DOHH2 (cell line): Measurements from ENCODE around the gene RNF180.

Experiments
- H3F3A ChIP-seq: fragments of 200-600 bp; sonication (generic), shearing (Covaris generic); 2 replicates; pipeline ENCODE4 v1.6.0; 2016; ENCODE audit warnings: antibody characterized with exemption, mild to moderate bottlenecking; ENCODE audit not compliant: control insufficient read depth, insufficient read depth
- H3K27ac ChIP-seq: fragments of 200-600 bp; sonication (generic); 2 replicates; pipeline ENCODE4 v1.5.1; 2014; ENCODE audit warnings: low read depth, mild to moderate bottlenecking, low read length, moderate library complexity
- H3K27me3 ChIP-seq: fragments of 200-600 bp; sonication (generic); 2 replicates; pipeline ENCODE4 v1.6.1; 2014; ENCODE audit warnings: mild to moderate bottlenecking, low read length, mixed read lengths; ENCODE audit not compliant: control insufficient read depth
- H3K36me3 ChIP-seq: fragments of 200-600 bp; sonication (generic); 2 replicates; pipeline ENCODE4 v1.6.1; 2014; ENCODE audit warnings: mild to moderate bottlenecking, low read length, moderate library complexity, mixed read lengths; ENCODE audit not compliant: control insufficient read depth
- H3K4me1 ChIP-seq: fragments of 200-600 bp; sonication (generic); 2 replicates; pipeline ENCODE4 v1.6.1; 2014; ENCODE audit warnings: mild to moderate bottlenecking, low read length, mixed read lengths; ENCODE audit not compliant: control insufficient read depth
- H3K4me2 ChIP-seq: fragments of 200-600 bp; sonication (generic); 2 replicates; pipeline ENCODE4 v1.6.0; 2014; ENCODE audit warnings: mild to moderate bottlenecking, low read length, moderate library complexity
- H3K4me3 ChIP-seq: fragments of 200-600 bp; sonication (generic); 2 replicates; pipeline ENCODE4 v1.5.1; 2014; ENCODE audit warnings: mild to moderate bottlenecking, low read length, mixed read lengths
- H3K79me2 ChIP-seq: fragments of 200-600 bp; sonication (generic); 2 replicates; pipeline ENCODE4 v1.6.1; 2014; ENCODE audit warnings: mild to moderate bottlenecking, low read length, mixed read lengths; ENCODE audit not compliant: control insufficient read depth
- H3K9me2 ChIP-seq: fragments of 200-600 bp; sonication (generic); replicated peaks from 2 replicates; pipeline ENCODE4 v1.6.1; 2014; ENCODE audit warnings: mild to moderate bottlenecking, low read length, mixed read lengths; ENCODE audit not compliant: control insufficient read depth
- H3K9me3 ChIP-seq: fragments of 200-600 bp; sonication (generic); 2 replicates; pipeline ENCODE4 v1.6.1; 2014; ENCODE audit warnings: antibody characterized with exemption, low read length, mixed read lengths; ENCODE audit not compliant: control insufficient read depth, insufficient read depth
- H4K20me1 ChIP-seq: fragments of 200-600 bp; sonication (generic); 2 replicates; pipeline ENCODE4 v1.6.0; 2014; ENCODE audit warnings: low read depth, mild to moderate bottlenecking, antibody characterized with exemption, low read length, moderate library complexity; ENCODE audit not compliant: control insufficient read depth, insufficient read depth
- CTCF ChIP-seq: fragments of 200-600 bp; sonication (generic); IDR thresholded peaks from one replicate; pipeline ENCODE4 v1.5.1; 2014; ENCODE audit warnings: antibody characterized with exemption, mild to moderate bottlenecking, low read depth, low read length; ENCODE audit not compliant: poor library complexity, severe bottlenecking
- EZH2phosphoT487 ChIP-seq: fragments of 200-600 bp; sonication (generic); IDR thresholded peaks from 2 replicates; pipeline ENCODE4 v1.6.1; 2017; ENCODE audit warnings: borderline replicate concordance, mild to moderate bottlenecking, antibody characterized with exemption, low read length, moderate library complexity, mixed read lengths

Gene RNF180

GRCh38 chr5:64163746-64164145, 1.9 kb upstream of the RNF180 start:
- Histone ChIP-seq H3K9me3 (peaks cover 3% of the 10 kb centered on the region; the same call in 1 of the 2 replicates), H3K27me3 (peaks cover 10% of the 10 kb centered on the region), H3K4me1 (peaks cover 6% of the 10 kb centered on the region; the same call in 1 of the 2 replicates), H3K27ac (no peak overlapping the region), H3K36me3 (no peaks in the 10 kb centered on the region), H3K9me2 (no peaks in the 10 kb centered on the region), H3K79me2 (no peaks in the 10 kb centered on the region), H3K4me2 (no peak overlapping the region), H3F3A (no peaks in the 10 kb centered on the region), H4K20me1 (no peaks in the 10 kb centered on the region), H3K4me3 (no peak overlapping the region)
- TF ChIP-seq CTCF, result no peak
- TF ChIP-seq EZH2phosphoT487, result no peak

GRCh38 chr5:64164166-64164565, 1.5 kb upstream of the RNF180 start:
- Histone ChIP-seq H3K9me3 (peaks cover 3% of the 10 kb centered on the region; the same call in 1 of the 2 replicates), H3K4me3 (no peak overlapping the region)
- TF ChIP-seq CTCF (no peak), EZH2phosphoT487 (no peak)

GRCh38 chr5:64165160-64165499, 513 bp upstream of the RNF180 start:
- H3K4me2 ChIP-seq, result no peak overlapping the region
- H3F3A ChIP-seq, result no peaks in the 10 kb centered on the region
- no peaks in the 10 kb centered on the region for H3K79me2 ChIP-seq
- H3K4me3 ChIP-seq, result no peak overlapping the region
- H3K9me3 ChIP-seq, result peaks cover 3% of the 10 kb centered on the region; the same call in 1 of the 2 replicates
- peaks cover 10% of the 10 kb centered on the region for H3K27me3 ChIP-seq
- H3K4me1 ChIP-seq, result peaks cover 6% of the 10 kb centered on the region; the same call in 1 of the 2 replicates
- no peak overlapping the region for H3K27ac ChIP-seq
- H3K9me2 ChIP-seq, result no peaks in the 10 kb centered on the region
- no peak for TF ChIP-seq EZH2phosphoT487
- TF ChIP-seq CTCF, result no peak
- H4K20me1 ChIP-seq, result no peaks in the 10 kb centered on the region
- H3K36me3 ChIP-seq, result no peaks in the 10 kb centered on the region

More at GRCh38 chr5:64164166-64164565, 1.5 kb upstream of the RNF180 start:
- Histone ChIP-seq H3K4me2 (no peak overlapping the region), H3K4me1 (peaks cover 6% of the 10 kb centered on the region; the same call in 1 of the 2 replicates), H3F3A (no peaks in the 10 kb centered on the region), H3K27me3 (peaks cover 10% of the 10 kb centered on the region), H3K79me2 (no peaks in the 10 kb centered on the region), H3K27ac (no peak overlapping the region), H3K36me3 (no peaks in the 10 kb centered on the region), H4K20me1 (no peaks in the 10 kb centered on the region), H3K9me2 (no peaks in the 10 kb centered on the region)
